HG03354 (cell line): Measurements from ENCODE around the gene VIPR2.

Experiments
- ATAC-seq: cut with Tn5 transposase; IDR thresholded peaks from one replicate; pipeline ENCODE4 v1.9.1; 2021; ENCODE audit warnings: mild to moderate bottlenecking; ENCODE audit not compliant: unreplicated experiment, poor library complexity, severe bottlenecking

Gene VIPR2

DNA sequence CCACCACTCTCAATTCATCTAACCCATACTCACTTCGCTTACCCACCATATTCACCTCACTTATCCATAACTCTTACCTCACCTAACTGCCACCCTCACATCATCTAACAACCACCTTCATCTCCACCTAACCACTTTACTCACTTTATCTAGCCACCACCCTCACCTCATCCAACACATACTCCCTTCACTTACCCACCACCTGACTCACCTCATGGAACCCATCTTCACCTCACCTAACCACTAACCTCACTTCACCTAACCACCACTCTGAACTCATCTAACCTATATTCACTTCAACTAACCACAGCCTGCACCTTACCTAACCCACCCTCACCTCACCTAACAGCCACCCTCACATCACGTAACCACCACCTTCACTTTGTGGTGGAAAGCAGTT lies 84.2 kb downstream of the VIPR2 start:
- ATAC-seq: no peak

DNA sequence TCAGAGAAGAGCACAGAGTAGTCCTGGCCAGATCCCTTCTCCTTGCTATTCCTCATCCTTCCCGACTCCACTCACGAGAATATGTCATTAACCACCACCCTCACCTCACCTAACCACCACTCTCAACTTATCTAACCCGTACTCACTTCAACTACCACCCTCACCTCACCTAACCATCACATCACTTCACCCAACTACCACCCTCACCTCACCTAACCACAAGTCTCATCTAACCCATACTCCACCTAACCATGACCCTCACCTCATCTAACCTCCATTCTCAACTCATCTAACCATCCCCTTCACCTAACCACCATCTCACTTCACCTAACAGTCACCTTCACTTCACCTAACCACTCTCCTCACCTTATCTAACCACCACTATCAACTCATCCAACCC lies 85.0 kb downstream of the VIPR2 start:
- no peak for ATAC-seq

DNA sequence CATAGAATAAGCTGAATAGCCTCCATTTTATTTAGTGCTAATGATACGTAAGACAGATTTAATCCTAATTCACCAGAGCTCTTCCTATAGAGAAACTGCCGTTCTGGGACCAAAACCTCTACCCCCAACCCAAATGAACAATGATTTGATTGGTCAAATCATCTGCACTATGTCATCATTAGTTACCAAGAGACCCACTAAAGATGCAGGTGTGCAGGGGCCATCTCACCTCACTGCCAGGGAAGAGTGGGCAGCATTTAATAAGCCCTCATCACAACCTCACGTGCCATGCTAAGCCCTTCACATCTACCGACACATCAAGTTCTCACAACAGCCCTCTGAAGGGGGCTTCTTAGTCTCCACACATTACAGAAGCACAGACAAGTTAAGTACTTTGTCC lies 87.0 kb downstream of the VIPR2 start:
- ATAC-seq: no peak

DNA sequence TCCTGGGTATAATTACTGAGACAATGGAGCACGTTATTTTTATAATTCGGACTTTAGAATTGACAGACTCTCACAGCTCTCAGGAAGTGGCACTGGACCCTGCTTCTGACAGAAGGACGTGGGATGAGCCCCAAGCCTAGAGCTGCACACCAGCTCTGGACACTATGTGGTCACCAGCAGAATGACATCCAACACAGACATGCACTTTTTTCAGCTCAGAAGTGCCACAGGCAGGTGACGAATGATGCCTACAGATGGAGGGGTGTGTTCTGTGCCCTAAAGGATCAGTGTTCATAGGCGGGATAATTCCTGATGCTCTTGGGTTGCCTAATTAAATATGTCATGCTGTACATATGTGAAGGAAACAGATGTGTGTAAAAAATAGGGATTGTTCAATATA lies 87.9 kb downstream of the VIPR2 start:
- ATAC-seq: no peak

DNA sequence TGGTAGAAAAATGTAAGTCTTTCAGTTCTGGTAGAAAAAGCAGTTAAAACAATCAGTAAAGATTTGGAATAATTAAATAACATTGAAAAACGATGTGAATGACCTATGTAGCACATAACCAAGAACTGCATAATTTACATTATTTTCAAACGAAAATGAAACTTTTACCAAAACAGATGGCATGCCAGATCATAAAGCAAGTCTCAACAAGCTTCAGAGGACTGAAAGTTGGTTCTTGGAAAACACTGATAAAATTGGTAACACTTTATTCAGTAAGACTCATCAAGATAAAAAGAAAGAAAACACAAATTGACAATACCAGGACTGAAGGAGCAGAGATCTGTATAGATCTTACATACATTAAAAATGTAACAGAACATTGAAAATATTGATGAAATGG lies 92.8 kb downstream of the VIPR2 start:
- no peak for ATAC-seq

DNA sequence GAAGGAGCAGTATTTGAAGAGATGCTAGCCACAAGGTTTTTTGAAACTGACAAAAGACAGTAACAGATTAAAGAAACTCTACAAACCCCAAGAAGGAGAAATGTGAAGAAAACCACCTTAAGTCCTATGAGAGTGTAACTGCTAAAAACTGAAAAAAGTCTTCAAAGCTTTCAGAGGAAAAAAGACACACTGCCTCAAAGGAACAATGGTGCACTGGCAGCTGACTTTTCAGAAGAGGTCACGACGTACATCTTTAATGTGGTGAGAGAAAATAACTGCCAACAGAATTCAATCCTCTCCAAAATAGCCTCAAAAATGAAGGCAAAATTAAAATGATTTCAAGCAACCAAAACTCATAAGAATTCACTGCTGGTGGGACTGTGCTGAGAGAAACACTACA lies 94.0 kb downstream of the VIPR2 start:
- no peak for ATAC-seq

DNA sequence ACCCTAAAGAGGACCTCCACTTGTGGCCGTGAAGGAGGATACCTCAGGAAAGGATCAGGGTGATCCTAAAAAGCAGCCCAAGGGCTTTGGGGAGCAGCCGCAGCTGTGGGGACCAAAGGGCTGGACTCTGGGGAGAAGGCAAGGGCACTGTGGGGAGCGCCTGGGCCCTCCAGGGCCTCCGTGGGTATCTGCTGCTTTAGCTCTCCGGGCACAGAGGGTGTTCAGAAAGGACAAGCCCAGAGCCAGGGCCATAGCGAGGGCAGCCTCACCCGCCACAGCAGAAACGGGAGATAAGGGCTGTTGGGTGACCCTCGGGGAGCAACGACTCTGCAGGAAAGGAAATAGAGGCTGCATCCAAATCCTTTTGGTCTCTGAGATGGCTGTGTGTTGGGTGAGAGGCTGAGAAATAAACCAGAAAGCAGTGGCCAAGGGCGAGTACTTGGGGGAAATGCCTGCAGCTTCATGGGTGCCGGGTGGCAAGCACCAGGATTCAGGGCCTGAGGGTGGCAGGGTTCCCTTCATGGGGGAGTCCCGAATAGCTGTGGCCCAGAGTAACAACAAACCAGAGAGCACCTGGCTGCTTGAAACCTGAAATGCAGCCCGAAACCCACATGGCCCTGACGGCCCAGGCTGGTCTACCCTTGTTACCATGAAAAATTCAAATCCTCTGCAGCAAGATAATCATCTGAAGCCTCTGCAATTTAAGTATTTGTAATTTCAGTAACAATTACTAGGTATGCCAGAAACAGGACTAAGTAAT lies 95.2 kb downstream of the VIPR2 start:
- no peak for ATAC-seq

DNA sequence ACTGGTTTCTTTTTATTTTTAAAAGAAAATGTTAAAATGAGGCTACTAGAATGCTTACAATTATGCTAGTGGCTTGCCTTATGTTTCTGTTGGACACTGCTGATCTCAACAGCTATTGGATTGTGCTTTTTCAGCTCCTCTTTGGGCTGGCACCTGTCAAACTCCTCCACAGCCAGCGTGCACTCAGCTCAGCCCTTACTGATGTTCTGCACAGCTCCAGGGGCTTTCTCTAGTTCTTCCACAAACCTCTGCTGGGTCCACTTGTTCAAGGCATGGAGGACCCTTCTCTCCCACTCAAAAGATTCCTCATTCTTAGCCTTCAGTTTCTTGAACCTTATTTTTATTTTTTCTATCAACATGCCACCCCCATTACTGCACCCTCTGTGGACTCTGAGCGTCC lies 96.0 kb downstream of the VIPR2 start:
- ATAC-seq: no peak

DNA sequence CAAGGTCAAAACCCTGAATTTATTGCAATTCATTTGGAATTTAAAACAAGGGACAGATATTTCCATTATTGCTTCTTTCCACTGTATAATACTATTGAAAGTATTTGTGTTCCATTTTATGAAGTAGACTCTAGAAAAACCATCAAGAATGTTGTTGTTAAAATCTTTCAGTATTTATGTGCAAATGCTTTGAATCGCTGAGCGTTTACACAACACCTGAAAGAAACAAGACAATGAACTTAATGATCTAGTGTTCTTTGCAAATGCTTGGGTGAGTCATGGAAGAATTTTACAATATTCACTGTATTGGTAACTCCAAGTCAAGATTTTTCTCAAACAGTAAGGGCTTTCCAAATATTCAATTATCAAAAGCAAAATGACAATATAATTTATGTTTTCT lies 97.1 kb downstream of the VIPR2 start:
- ATAC-seq: no peak

DNA sequence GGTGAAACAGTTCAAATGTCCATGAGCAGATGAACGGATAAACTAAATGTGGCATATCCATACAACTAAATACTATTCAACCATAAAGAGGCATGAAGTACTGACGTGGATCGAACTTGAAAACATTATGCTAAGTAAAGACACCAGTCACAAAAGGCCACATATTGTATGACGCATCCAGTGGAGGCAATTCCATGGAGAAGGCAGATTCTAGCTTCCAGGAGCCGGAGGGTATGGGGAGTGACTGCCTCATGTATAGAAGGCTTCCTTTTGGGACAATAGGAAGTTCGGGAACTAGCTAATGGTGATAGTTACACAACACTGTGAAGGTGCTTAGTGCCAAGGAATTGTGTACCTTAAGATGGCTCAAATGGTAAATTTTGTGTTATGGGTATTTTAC lies 98.4 kb downstream of the VIPR2 start:
- no peak for ATAC-seq

DNA sequence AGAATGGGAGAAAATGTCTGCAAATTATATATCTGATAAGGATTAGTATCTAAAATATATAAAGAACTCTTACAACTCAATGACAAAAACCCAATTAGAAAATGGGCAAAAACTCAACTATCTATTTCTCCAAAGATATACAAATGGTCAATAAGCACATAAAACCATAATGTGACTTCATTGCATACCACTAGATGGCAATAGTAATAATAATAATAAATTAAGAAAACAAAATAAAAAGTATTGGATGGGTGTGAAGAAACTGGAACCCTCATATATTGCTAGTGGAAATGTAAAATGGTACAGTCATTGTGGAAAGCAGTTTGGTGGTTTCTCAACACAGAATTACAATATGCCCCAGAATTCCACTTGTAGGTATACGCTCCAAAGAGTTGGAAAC lies 98.8 kb downstream of the VIPR2 start:
- no peak for ATAC-seq

DNA sequence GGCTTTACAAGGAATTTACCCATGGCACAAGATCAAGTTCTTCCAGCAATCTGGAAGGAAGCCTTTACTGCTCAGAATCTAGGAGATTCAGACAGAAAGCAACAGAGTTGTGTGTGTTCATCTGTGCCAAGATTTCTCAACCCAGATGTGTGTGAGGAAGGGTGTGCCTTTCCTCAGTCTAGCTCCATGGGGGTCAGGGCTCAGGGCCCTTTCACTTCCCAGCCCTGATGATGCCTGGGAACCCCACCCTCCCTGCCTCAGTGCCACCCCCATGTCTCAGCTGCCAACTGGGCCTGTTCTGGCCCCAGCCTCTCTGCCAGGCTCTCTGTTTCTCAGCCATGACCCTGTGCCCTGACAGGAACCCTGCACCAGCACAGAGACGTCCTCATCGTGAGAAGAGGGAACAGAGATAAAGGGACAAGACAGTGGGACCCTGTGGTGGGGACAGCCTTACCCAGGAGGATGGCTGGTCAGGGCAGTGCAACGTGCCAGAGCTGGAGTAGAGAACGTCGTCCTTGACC lies 102.0 kb downstream of the VIPR2 start:
- no peak for ATAC-seq

DNA sequence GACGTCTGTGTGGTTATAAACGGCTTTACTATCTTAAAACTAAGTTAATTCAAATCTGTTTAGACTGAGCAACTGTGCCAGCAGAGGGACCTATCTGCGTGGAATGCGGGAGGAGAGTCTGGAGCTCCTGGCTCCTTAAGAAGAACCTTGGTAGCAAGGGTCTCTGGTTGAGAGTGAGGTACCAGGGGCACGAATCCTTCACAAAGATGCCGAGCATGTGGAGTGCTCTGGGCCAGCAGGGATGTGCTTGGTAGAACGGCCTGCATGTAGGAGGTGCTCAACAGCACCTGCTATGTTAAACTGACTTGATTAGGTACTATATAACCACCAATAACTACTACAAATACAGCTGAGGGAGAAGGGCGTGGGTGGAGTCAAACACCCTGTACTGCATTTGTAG lies 102.6 kb downstream of the VIPR2 start:
- no peak for ATAC-seq

DNA sequence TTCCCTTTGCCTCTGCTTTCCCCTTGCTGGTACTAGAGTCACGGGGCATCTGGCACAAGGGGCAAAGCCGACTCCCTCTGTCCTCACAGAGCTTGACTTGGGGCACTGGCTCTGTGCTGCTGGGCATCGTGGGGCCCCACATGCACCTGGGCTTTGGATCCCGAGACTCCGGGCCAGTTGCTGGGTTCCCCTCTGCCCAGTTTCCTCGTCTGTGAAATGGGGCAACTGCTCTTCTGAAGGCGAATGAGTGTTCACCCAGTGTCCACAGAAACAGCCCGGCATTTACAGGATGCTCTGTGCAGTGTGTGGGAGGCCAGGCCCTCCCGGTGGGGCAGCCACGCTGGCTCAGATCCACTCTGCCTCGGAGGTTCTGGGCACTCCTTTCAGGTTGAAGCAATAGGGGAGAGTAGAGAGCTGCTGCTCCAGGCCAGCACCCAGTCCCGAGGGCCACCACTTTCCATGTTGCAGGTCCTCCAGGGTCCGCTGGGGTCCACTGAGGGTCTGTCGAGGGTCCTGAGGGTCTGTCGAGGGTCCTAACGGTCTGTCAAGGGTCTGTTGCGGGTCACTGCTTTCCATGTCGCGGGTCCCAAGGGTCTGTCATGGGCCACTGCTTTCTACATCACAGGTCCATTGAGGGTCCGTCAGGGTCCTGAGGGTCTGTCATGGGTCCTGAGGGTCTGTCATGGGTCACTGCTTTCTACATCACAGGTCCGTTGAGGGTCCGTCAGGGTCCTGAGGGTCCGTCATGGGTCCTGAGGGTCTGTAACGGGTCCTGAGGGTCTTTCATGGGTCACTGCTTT lies 103.6 kb downstream of the VIPR2 start:
- ATAC-seq: no peak

DNA sequence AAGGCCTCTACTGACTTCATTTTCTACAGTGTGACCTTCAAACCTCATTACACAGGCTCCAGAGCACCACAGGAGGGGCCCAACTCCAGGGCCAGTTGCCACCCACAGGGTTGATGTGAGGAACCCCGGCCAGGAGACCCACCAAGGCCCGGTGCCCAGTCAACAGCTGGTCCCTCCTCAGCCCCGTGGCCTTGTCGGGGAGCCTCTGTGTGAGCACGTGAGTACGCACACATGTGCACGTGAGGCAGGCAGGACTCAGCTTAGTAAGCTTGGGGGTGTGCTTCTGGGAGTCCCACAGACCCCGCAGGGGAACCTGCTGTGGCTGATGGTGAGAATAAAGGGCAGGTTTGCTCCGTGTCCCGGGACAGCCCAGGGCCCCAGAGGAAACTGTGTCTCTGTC lies 104.5 kb downstream of the VIPR2 start:
- no peak for ATAC-seq

DNA sequence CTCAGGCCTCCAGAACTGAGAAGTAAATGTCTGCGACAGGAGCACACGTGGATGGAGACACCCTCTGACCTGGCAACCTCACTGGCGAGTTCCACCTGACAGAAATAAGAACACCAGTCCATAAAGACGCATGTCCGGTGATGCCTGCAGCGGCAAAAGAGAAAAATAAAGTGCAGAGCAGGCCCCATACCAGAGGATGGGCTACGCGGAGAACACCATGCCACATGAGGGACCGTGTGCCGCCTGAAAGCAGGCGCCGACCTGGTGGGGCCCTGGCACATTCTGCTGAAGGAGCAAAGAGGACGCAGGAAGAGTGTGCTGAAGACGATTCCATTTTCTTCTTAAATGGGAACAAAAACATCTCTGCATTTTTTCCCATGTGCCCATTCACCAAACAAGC lies 105.0 kb downstream of the VIPR2 start:
- no peak for ATAC-seq

DNA sequence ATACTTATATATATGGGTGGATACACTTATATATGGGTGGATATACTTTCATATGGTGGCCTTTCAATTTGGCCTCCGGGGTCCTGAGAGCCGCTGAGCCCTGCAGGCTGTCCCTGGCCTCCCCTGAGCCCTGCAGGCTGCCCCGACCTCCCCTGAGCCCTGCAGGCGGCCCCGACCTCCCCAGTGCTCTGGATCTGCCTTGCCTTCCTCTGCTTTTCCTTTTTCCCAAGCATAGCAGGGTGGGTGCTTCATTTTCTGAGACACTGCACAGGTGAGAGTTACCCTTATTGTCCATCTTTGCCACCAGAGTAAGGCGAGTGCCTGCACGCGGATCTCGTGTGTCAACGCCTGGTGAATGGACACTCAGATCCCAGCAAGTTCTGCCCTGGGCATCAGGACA lies 106.6 kb downstream of the VIPR2 start:
- ATAC-seq: no peak

DNA sequence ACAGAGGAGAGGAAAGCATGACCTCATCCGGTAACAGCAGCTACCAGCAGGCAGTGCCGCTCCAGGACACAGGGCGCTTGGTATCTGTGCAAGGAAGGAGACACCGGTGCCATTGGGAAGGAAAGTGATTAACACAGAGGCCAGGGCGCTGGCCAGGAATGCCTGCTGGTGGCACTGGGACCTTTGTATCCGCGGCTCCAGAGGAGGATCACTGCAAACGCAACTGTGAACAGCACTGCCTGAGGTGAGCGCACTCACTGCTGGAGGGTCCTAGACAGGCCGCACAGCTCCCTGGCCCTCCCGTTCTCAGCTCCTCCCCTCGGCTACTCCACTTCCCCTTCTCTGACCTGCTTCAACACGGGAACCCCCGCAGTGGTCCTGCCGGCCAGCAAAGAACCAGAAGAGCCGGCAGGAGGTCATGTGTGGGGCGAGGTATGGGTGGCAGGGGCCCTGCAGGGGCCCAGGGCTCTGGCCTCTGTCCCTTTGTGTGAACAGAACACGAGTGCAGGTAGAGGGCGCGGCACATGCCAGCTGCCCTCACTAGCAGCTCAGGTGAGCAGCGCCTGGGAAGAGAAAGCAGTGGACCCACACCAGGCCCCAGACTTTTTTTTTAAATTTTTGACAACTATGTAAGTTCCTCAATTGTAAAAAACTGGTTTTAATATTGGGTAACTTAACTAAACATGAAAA lies 107.6 kb downstream of the VIPR2 start:
- ATAC-seq: no peak

DNA sequence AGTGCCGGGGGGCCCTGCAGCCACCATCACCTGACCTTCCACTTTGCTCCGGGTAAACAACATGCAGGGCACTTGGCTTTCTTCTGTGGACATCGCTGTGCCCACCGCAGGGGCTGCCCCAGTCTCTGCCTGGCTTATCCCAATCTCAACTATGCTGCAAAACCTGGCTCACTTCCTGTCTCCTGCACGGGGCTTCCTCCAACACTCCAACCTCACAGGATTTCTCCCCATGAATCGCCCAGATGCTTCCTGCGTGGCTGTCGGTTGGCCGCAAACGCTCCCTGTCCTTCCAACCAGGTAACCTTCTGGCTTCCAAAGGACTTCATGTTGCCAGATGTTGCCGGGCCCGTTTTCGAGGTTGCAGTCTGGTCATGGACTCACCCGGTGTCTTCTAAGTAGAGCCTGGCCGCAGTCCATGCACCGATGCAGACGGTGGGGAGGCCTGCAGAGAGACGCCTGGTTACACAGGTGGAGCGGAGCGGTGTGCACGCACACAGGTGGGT lies 109.0 kb downstream of the VIPR2 start:
- ATAC-seq: no peak

DNA sequence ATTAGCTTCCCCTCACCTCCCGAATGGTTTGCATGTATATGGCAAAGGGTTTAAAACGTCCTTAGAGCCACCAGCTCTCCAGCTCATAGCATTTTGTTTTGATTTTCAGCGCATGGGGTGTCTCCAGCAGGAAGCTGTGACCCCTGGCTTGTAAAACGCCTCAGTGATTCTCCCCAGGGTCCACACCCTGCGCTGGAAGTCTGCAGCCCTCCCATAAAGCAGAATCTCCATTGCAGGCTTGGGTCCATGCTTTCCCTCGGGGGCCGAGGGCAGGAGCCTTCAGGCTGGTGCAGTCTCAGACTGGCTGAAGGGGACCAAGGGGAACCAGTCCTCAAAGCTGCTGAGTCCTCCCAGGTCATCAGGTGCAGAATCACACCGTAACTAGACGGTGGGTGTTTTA lies 109.7 kb downstream of the VIPR2 start:
- ATAC-seq: no peak
